Activated naive CD4-positive, alpha-beta T cell treated with anti-CD3 and anti-CD28 coated beads for 36 hours (primary cell): ENCODE results near the gene MDC1. TPM values are rescaled to one million over a fixed set of nuclear protein-coding genes. Genes with fewer than 3 reads are reported as not detected.
A peak's percentile ranks its signal among the peaks of the same experiment; 100 is the strongest.

Experiments used
- CTCF ChIA-PET: fragments of 350-600 bp; sonication (Branson Sonifier 250); formaldehyde crosslinking; loops from one replicate; lab custom pipeline; 2021; ENCODE audit warnings: antibody characterized with exemption; lab: Charles Lee
- DNase-seq: peaks from one replicate; pipeline ENCODE4 v3.0.0-alpha.2; 2020
- H3K27ac Mint-ChIP-seq: one replicate; pipeline ENCODE4 v1.8.0; 2021; ENCODE audit warnings: mild to moderate bottlenecking, mixed read lengths
- H3K27me3 Mint-ChIP-seq: one replicate; pipeline ENCODE4 v1.8.0; 2021; ENCODE audit warnings: low read depth, mixed read lengths
- H3K36me3 Mint-ChIP-seq: one replicate; pipeline ENCODE4 v1.8.0; 2021; ENCODE audit warnings: low read depth, mixed read lengths
- H3K4me1 Mint-ChIP-seq: one replicate; pipeline ENCODE4 v1.8.0; 2021; ENCODE audit warnings: low read depth, mixed read lengths
- H3K4me3 Mint-ChIP-seq: one replicate; pipeline ENCODE4 v1.8.0; 2021; ENCODE audit warnings: mild to moderate bottlenecking, moderate library complexity, mixed read lengths
- H3K9me3 Mint-ChIP-seq: one replicate; pipeline ENCODE4 v1.8.0; 2021; ENCODE audit warnings: mixed read lengths
- intact Hi-C: fragments of 100-400 bp; cut with micrococcal nuclease; formaldehyde crosslinking; loops from one replicate; pipeline ENCODE4 v1.15.1; 2023
- total RNA-seq, 2 experiments: library from RNA; stranded (reverse); gene quantifications; one replicate each; pipeline ENCODE4 v1.2.3, GENCODE V29; 2021

Gene MDC1
- total RNA-seq, 2 experiments from 2014 or later: 84.1 to 84.8 TPM

DNA sequence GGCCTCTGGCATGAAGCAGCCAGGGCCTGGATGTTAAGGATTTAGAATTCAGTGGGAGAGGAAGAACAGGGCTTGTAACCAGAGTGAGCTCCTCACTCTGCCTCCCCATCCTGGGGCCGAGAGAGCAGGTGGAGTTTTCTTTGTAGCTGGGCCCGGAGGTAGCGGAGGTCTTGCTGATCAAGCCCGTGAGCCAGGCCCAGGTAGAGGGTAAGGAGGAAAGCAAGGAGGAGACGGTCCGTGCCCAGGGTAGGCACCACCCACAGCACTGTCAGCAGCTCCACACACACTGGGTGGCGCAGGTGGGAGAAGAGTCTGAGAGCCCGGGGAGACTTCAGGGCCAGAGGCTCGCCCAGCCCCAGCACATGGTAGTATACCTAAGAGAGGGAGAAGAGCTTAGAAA is 28.5 kb downstream of the MDC1 start:
- Mint-ChIP-seq H3K4me1 (peaks cover 35% of the 10 kb centered on the region), H3K36me3 (peaks cover 31% of the 10 kb centered on the region), H3K27me3 (no peaks in the 10 kb centered on the region), H3K9me3 (no peaks in the 10 kb centered on the region), H3K27ac (peak overlapping the region; percentile 14), H3K4me3 (peak overlapping the region; percentile 96)
- no peak for DNase-seq
- CTCF ChIA-PET: interaction anchor here (1.3 to 2.2 kb wide), 4 partner anchors 9 to 132 kb away, joined by 3 to 11 read pairs (median 8); no protein-coding TSS in a partner anchor
- intact Hi-C loops: loop anchor here (5.0 kb wide), 1 partner anchor 361 kb away; the partner anchor contains the start of gene TRIM39

GRCh38 chr6:30687659-30688431 is 29.2 kb downstream of the MDC1 start:
- no peaks in the 10 kb centered on the region for H3K9me3 Mint-ChIP-seq
- CTCF ChIA-PET: interaction anchor here (0.9 to 2.2 kb wide), 6 partner anchors 9 to 133 kb away, joined by 3 to 11 read pairs (median 6); no protein-coding TSS in a partner anchor
- intact Hi-C loops: loop anchor here (5.0 kb wide), 1 partner anchor 361 kb away; the partner anchor contains the start of gene TRIM39
- H3K27ac Mint-ChIP-seq: peak overlapping the region; percentile 100
- H3K36me3 Mint-ChIP-seq: peaks cover 39% of the 10 kb centered on the region
- no peak for DNase-seq
- peaks cover 35% of the 10 kb centered on the region for H3K4me1 Mint-ChIP-seq
- H3K27me3 Mint-ChIP-seq: no peaks in the 10 kb centered on the region
- peak overlapping the region; percentile 96 for H3K4me3 Mint-ChIP-seq

GRCh38 chr6:30686908-30687658 is 30.0 kb downstream of the MDC1 start:
- H3K9me3 Mint-ChIP-seq: no peaks in the 10 kb centered on the region
- peak overlapping the region; percentile 100 for H3K27ac Mint-ChIP-seq
- intact Hi-C loops: loop anchor here (1.0 to 5.0 kb wide), 2 partner anchors 72 to 360 kb away; partner anchors contain the start of gene TRIM39

DNA sequence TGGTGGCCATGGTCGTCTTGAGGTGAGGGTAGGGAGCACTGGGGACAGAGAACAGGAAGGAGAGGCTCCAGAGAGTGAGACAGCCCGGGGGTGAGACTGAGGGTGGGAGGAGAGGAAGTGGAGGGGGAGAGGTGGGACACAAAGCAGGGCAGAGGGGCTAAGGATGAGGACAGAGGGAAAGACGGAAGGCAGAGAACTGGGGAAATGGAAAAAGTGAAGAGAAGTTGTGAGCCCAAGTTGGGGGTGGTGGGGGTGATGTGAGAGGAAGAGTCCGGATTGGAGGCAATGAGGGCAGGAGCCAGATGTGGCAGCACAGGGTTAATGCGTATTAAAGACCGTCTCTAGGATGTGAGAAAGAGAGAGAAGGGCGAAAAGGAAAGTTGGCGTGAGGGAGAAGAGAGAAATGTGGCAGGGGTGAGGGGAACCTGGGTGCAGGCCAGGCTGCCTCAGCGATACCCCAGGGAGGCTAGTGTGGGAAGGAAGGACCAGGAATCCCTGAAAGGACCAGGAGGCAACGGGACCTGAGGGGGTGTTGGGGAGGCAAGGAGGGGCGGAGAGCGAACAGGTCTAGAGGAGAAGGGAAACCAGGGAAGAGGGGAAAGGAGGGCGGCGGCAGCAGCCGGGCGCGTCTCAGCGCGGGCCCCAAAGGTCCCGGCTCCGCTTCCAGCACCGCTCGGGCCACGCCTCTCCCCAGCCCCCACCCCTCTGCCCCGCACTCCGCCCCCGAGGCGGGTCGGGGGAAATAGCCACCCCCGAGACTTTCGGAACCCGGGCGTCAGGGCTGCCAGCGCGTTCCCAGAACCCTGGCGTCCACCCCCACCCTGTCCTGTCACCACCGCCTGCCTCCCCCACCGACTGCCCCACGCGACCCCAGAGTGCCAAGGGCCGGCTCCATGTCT is 30.8 kb downstream of the MDC1 start, which contains the start of gene PPP1R18:
TSS of gene PPP1R18 (minus strand) at position 637 of the 899 bp plus-strand sequence. CDS start at position 10, 627 bp downstream.
- DNase-seq: peak; percentile 90
- intact Hi-C loops: loop anchor here (1.0 to 5.0 kb wide), 2 partner anchors 71 to 359 kb away; partner anchors contain the start of gene TRIM39
- Mint-ChIP-seq H3K27me3 (no peaks in the 10 kb centered on the region), H3K36me3 (peaks cover 53% of the 10 kb centered on the region), H3K9me3 (no peaks in the 10 kb centered on the region), H3K27ac (peak within 1 kb of the TSS; percentile 100), H3K4me3 (peak within 1 kb of the TSS; percentile 96), H3K4me1 (peaks cover 34% of the 10 kb centered on the region)
- CTCF ChIA-PET: interaction anchor here (1.1 to 1.8 kb wide), 3 partner anchors 37 to 142 kb away, joined by 3 to 7 read pairs (median 5); no protein-coding TSS in a partner anchor

More at GRCh38 chr6:30686908-30687658, 30.0 kb downstream of the MDC1 start:
- Mint-ChIP-seq H3K4me3 (peak overlapping the region; percentile 96), H3K36me3 (peaks cover 45% of the 10 kb centered on the region), H3K27me3 (no peaks in the 10 kb centered on the region), H3K4me1 (peaks cover 36% of the 10 kb centered on the region)
- DNase-seq: peak; percentile 77
- CTCF ChIA-PET: interaction anchor here (0.9 to 1.3 kb wide), 4 partner anchors 8 to 44 kb away, joined by 4 to 7 read pairs (median 6); no protein-coding TSS in a partner anchor

GRCh38 chr6:30685157-30686008 is 31.7 kb downstream of the MDC1 start:
- CTCF ChIA-PET: interaction anchor here (0.8 to 1.8 kb wide), 5 partner anchors 10 to 141 kb away, joined by 3 to 7 read pairs (median 5); no protein-coding TSS in a partner anchor
- H3K9me3 Mint-ChIP-seq: no peaks in the 10 kb centered on the region
- intact Hi-C loops: loop anchor here (1.0 to 5.0 kb wide), 3 partner anchors 39 to 358 kb away; partner anchors contain the start of genes C6orf136 and TRIM39
- peaks cover 60% of the 10 kb centered on the region for H3K36me3 Mint-ChIP-seq
- no peaks in the 10 kb centered on the region for H3K27me3 Mint-ChIP-seq
- H3K4me1 Mint-ChIP-seq: peaks cover 36% of the 10 kb centered on the region
- peak overlapping the region; percentile 100 for H3K27ac Mint-ChIP-seq
- peak overlapping the region; percentile 96 for H3K4me3 Mint-ChIP-seq
- DNase-seq: peak; percentile 60

DNA sequence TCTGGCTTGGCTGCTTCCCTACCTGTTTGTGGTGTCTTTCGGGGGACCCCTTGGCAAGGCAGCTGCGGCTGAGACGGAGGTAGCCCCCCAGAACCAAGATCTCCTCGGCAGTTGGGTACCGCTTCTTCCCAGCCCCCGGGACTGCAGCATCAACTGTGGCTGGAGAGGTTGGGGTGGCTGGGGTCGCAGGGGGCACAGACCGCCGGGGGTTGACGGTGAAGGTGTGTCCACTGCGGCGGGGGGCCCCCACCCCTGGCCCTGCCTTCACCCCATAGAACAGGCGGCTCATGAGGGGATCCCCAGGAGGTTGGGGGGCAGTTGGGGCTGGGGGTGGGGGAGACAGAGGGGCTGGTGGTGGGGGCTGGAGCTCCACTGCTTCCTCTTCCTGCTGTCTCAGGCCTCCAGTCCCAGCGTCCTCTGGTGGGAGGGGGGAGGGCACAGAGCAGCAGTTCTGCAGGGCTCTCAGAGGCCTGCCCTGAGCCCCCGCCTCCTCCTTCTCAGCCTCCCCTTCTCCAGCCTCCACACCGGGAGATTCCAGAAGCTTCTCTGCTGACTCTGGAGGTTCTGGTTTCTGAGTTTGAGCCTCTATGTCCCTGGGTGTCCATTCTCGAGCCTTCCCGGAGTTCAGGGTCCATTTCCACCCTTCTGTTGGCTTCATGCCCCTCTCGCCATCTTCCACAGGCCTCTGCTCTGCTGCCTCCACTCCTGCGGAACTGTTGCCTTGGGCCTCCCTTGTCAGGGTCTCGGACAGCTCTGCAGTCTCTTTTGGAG is 32.5 kb downstream of the MDC1 start:
- H3K9me3 Mint-ChIP-seq: no peaks in the 10 kb centered on the region
- CTCF ChIA-PET: interaction anchor here (0.8 to 1.8 kb wide), 5 partner anchors 11 to 140 kb away, joined by 3 to 7 read pairs (median 5); no protein-coding TSS in a partner anchor
- H3K27me3 Mint-ChIP-seq: no peaks in the 10 kb centered on the region
- peak overlapping the region; percentile 96 for H3K4me3 Mint-ChIP-seq
- peak; percentile 82 for DNase-seq
- intact Hi-C loops: loop anchor here (2.0 to 5.0 kb wide), 2 partner anchors 38 to 357 kb away; partner anchors contain the start of genes C6orf136 and TRIM39
- peaks cover 66% of the 10 kb centered on the region for H3K36me3 Mint-ChIP-seq
- H3K27ac Mint-ChIP-seq: peak overlapping the region; percentile 100
- H3K4me1 Mint-ChIP-seq: peaks cover 34% of the 10 kb centered on the region

DNA sequence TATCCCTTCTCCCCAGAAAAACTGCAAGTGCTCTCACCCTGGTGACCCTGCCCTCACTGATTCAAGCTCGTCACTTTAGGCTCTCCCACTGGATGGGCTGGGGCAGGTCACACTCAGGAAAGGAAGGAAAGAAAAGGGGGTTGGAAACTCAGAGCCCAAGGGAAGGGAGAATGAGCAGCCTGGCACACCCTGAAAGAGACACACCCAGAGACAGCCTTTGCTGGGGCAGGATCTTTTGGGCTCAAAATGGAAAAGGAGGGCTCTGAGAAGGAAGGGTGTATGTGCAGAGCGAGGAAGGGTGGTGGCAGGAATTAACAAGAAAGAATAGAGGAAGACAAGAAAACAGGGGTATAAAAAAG is 33.1 kb downstream of the MDC1 start:
- H3K4me3 Mint-ChIP-seq: peak overlapping the region; percentile 96
- no peak for DNase-seq
- intact Hi-C loops: loop anchor here (2.0 kb wide), 2 partner anchors 37 to 145 kb away; partner anchors contain the start of gene C6orf136
- H3K4me1 Mint-ChIP-seq: peaks cover 30% of the 10 kb centered on the region
- CTCF ChIA-PET: interaction anchor here (1.8 to 13.4 kb wide), 2 partner anchors 39 to 46 kb away, joined by 7 to 346 read pairs; partner anchors contain the start of gene TUBB
- no peaks in the 10 kb centered on the region for H3K9me3 Mint-ChIP-seq
- H3K27me3 Mint-ChIP-seq: no peaks in the 10 kb centered on the region
- peaks cover 71% of the 10 kb centered on the region for H3K36me3 Mint-ChIP-seq
- peak overlapping the region; percentile 100 for H3K27ac Mint-ChIP-seq

DNA sequence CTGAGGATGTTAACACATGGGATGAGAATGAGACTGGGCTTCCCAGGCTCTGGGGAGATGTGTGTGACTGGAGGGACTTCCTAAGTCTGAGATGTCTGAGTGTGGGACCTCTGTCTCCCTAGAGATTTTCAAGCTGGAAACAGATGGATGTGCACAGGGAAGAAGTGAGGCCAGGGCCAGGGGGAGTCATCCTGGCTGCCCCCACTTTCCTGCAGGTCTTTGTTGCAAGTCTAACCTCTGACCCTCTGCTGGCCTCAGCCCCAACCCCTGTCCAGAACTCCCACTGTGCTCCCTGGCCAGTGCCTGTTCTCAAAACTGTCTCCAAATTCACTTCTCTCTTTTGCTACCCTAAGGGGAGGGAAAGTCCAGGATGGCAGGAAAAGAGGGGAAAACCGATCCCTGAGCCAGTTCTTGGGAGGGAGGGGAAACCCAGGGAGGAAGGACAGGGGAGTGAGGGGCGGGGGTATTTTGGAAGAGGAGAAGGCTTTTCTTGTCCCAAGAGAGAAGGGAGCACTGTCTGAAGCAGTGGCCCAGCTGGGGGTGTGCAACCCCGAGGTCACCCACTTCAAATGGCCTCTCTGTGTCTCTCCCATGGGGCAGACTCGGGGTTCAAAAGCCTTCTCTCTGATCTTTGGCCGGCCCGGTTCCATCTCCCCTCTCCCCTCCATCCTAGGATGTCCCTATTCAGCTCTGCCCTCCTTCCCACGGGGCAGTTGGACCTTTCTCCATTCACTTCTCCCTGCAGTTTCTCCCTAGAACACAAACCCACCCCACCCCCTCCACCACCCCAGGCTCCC is 33.7 kb downstream of the MDC1 start:
- Mint-ChIP-seq H3K36me3 (peaks cover 74% of the 10 kb centered on the region), H3K27ac (peak overlapping the region; percentile 100), H3K4me1 (peaks cover 27% of the 10 kb centered on the region), H3K27me3 (no peaks in the 10 kb centered on the region), H3K9me3 (no peaks in the 10 kb centered on the region), H3K4me3 (peak overlapping the region; percentile 96)
- CTCF ChIA-PET: interaction anchor here (13.4 kb wide), 1 partner anchor 46 kb away, joined by 346 read pairs; the partner anchor contains the start of gene TUBB
- DNase-seq: peak; percentile 23
- intact Hi-C loops: loop anchor here (2.0 kb wide), 1 partner anchor 145 kb away; no protein-coding TSS in a partner anchor
